ENCODE measurements around the gene CENPS. TPM values are rescaled to one million over a fixed set of nuclear protein-coding genes. Genes with fewer than 3 reads are reported as not detected.
A peak's percentile ranks its signal among the peaks of the same experiment; 100 is the strongest.

Gene CENPS
- total and polyA plus RNA-seq, 2 of the 8 experiments (the other 6 are each of a cell fraction or from before 2014, with no cell fraction given) = 7.8 to 20.3 TPM

DNA sequence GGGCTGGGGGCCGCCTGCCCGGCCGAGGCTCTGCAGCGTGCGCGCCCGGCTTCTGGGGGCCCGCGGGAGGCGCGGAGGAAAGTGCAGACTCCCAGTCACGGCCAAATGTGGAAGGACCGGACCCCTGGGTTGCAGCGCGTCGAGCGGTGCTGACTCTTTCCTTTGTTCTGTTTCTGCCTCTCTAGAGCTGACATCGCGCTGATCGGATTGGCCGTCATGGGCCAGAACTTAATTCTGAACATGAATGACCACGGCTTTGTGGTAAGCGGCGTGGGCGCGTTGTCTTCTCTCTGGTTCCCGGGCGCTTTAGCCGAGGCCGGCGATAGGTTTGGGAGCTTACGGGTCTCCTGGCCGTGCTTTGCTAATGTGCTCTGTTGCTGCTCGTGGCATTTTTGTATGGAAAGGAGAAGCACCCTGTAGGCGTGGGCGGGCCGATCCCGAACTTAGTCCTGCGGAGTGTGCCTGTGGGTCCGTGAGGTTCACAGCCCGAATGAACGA lies 30.7 kb upstream of the CENPS start:
- H3K27ac ChIP-seq (ENCODE audit: low read depth, low read length) = peak overlapping the region; percentile 90
- H3K4me1 ChIP-seq (replicated peaks in 1 of 4; ENCODE audit: control insufficient read depth in 3 of 4, insufficient read depth in 4 of 4, low read length in 3 of 4) = peaks cover 0 to 7% (median 5%) of the 10 kb centered on the region in 4 experiments; a peak in 5 of 7 replicates
- H2BK5ac ChIP-seq (ENCODE audit: low read depth, low read length) = peak overlapping the region; percentile 12; the same call in 1 of the 2 replicates
- H3K79me2 ChIP-seq (ENCODE audit: control insufficient read depth in 1 of 2, insufficient read depth in 2 of 2, low read length in 2 of 2) = peaks cover 10 to 26% of the 10 kb centered on the region in 2 experiments
- peaks cover 10 to 36% (median 22%) of the 10 kb centered on the region in 4 experiments for H3K36me3 ChIP-seq (ENCODE audit: control insufficient read depth in 2 of 4, insufficient read depth in 4 of 4, low read length in 3 of 4)
- peak overlapping the region; percentile 75 for H3K56ac ChIP-seq (replicated peaks; ENCODE audit: insufficient read length, low read depth, low read length)
- POLR2A ChIA-PET (ENCODE audit: partially characterized antibody) = interaction anchor here (0.9 to 6.5 kb wide), 15 partner anchors 10 to 679 kb away, joined by 3 to 72 read pairs (median 5); partner anchors contain the start of genes CENPS, DFFA and KIF1B
- H3K23ac ChIP-seq (ENCODE audit: insufficient read length) = no peak overlapping the region
- TF ChIP-seq EGR1 (IDR thresholded peaks at IDR 0.05; ENCODE audit: borderline replicate concordance, low read depth, low read length) (0 out of 2 replicates have a peak, but pooled peaks have one; percentile 11), SUZ12 (IDR thresholded peaks at IDR 0.05; ENCODE audit: low read length) (no peak), KDM4A (IDR thresholded peaks at IDR 0.05; ENCODE audit: low read depth, low read length, severe bottlenecking) (peak; percentile 16), ASH2L (IDR thresholded peaks at IDR 0.05; ENCODE audit: low read length) (peak; percentile 41), TAF1 (IDR thresholded peaks at IDR 0.05; ENCODE audit: low read depth, low read length) (no peak), SAP30 (IDR thresholded peaks at IDR 0.05; ENCODE audit: insufficient read depth, insufficient replicate concordance, low read length) (peak; percentile 48), SP2 (IDR thresholded peaks at IDR 0.05; ENCODE audit: low read length) (no peak), SIN3A (conservative IDR thresholded peaks at IDR 0.05 in 1 of 2, IDR thresholded peaks at IDR 0.05 in 1 of 2; ENCODE audit: low read depth in 1 of 2, low read length in 2 of 2) (peak; percentile 24 to 53; a peak in 2 of 4 replicates)
- peak overlapping the region; percentile 85; the same call in 1 of the 2 replicates for H3K18ac ChIP-seq (ENCODE audit: extremely low read depth, low read length)
- no peak for FAIRE-seq
- H2BK120ac ChIP-seq (replicated peaks; ENCODE audit: low read depth, low read length) = no peak overlapping the region
- WGBS, 2 experiments (ENCODE audit: extremely low coverage in 1 of 2, insufficient coverage in 1 of 2, insufficient read length in 1 of 2, insufficient replicate concordance in 2 of 2, low coverage in 1 of 2, low lambda C conversion rate in 2 of 2, missing lambda C conversion rate in 1 of 2) = 3% methylated on average over 42 of the region's 42 CpGs; no CpG with 5 or more reads in 1 of the 2 experiments
- H3K23me2 ChIP-seq (ENCODE audit: low read depth, low read length) = peaks cover 9% of the 10 kb centered on the region; the same call in 1 of the 2 replicates
- no peak overlapping the region for H2AK5ac ChIP-seq (ENCODE audit: low read depth, low read length)
- H4K20me1 ChIP-seq (replicated peaks in 1 of 2; ENCODE audit: control insufficient read depth in 1 of 2, insufficient read depth in 2 of 2, low read length in 2 of 2) = peaks cover 3 to 6% of the 10 kb centered on the region in 2 experiments
- H3K4me3 ChIP-seq (ENCODE audit: extremely low read depth in 1 of 4, insufficient read depth in 2 of 4, low read depth in 3 of 4, low read length in 4 of 4) = peak overlapping the region; percentile 84 to 99 (median 95)
- peak overlapping the region; percentile 66; the same call in 1 of the 2 replicates for H4K8ac ChIP-seq (ENCODE audit: extremely low read depth, insufficient read depth, low read length)
- H4K5ac ChIP-seq (ENCODE audit: insufficient read length, low read depth, low read length) = no peak overlapping the region
- H3K27me3 ChIP-seq (replicated peaks in 1 of 4; ENCODE audit: control insufficient read depth in 3 of 4, extremely low read depth in 1 of 4, insufficient read depth in 3 of 4, low read length in 3 of 4) = no peaks in the 10 kb centered on the region
- CTCF ChIA-PET (ENCODE audit: partially characterized antibody) = interaction anchor here (1.3 to 2.8 kb wide), 5 partner anchors 11 to 94 kb away, joined by 3 to 22 read pairs (median 11); partner anchors contain the start of gene CENPS
- no peak for DNase-seq (ENCODE audit: low read depth in 1 of 2, low spot score in 2 of 2)
- H4K91ac ChIP-seq (replicated peaks; ENCODE audit: insufficient read length, low read length) = no peak overlapping the region
- no peak overlapping the region for H2BK15ac ChIP-seq (ENCODE audit: low read length)
- no peak overlapping the region for H2BK20ac ChIP-seq (ENCODE audit: low read length)
- no peaks in the 10 kb centered on the region; the same call in 1 of the 2 replicates for H3K79me1 ChIP-seq (ENCODE audit: low read depth, low read length)
- no peak overlapping the region for H2BK12ac ChIP-seq (ENCODE audit: low read depth, low read length)
- peak overlapping the region; percentile 82 to 91 for H3K4me2 ChIP-seq (ENCODE audit: insufficient read depth in 1 of 2, low read depth in 2 of 2, low read length in 2 of 2)
- peak overlapping the region; percentile 54 for H3K4ac ChIP-seq (replicated peaks; ENCODE audit: insufficient read length, low read depth, low read length)
- peak overlapping the region; percentile 55 to 91 (median 76); a peak in 6 of 7 replicates for H3K9ac ChIP-seq (replicated peaks in 1 of 4; ENCODE audit: extremely low read depth in 1 of 4, low read depth in 3 of 4, low read length in 3 of 4)
- H3K14ac ChIP-seq (ENCODE audit: insufficient read length) = no peak overlapping the region
- H3K9me3 ChIP-seq (ENCODE audit: insufficient read depth in 2 of 2, low read depth in 1 of 2, low read length in 1 of 2) = no peaks in the 10 kb centered on the region
- peak overlapping the region; percentile 64; the same call in 1 of the 2 replicates for H2AFZ ChIP-seq (ENCODE audit: low read length)

All from H1 (cell line).